SKM-1 (cell line): Measurements from ENCODE around the gene CUL4A.
A peak's percentile ranks its signal among the peaks of the same experiment; 100 is the strongest.

Experiments
- DNase-seq: peaks from one replicate; lab custom pipeline; 2025; ENCODE audit not compliant: unreplicated experiment; lab: John Stamatoyannopoulos, UW

Gene CUL4A

GRCh38 chr13:113207890-113208420 is 1.5 kb upstream of the CUL4A start:
- no peak for DNase-seq

GRCh38 chr13:113208421-113209335 is 735 bp upstream of the CUL4A start, which contains the start of gene PCID2:
Gene PCID2, minus strand, starts transcription at chr13:113208669. Its CDS starts 35 bp downstream, at chr13:113208634.
- DNase-seq: peak; percentile 60

GRCh38 chr13:113209759-113210421 is 477 bp downstream of the CUL4A start:
- no peak for DNase-seq

GRCh38 chr13:113210833-113211232 is 1.4 kb downstream of the CUL4A start:
- no peak for DNase-seq

GRCh38 chr13:113211774-113212173 is 2.4 kb downstream of the CUL4A start:
- no peak for DNase-seq

- no peak for DNase-seq
These were observed 7.0 kb downstream of the CUL4A start for GRCh38 chr13:113216254-113217048.

- no peak for DNase-seq
These were observed 9.2 kb downstream of the CUL4A start for GRCh38 chr13:113218586-113218985.

- no peak for DNase-seq
These were observed 10.0 kb downstream of the CUL4A start for GRCh38 chr13:113219256-113219940.

- no peak for DNase-seq
These were observed 10.8 kb downstream of the CUL4A start for GRCh38 chr13:113220141-113220598.

GRCh38 chr13:113220877-113221276 is 11.5 kb downstream of the CUL4A start:
- no peak for DNase-seq

GRCh38 chr13:113223070-113223469 is 13.7 kb downstream of the CUL4A start:
- no peak for DNase-seq

GRCh38 chr13:113224486-113224885 is 15.1 kb downstream of the CUL4A start:
- DNase-seq: no peak

GRCh38 chr13:113225515-113225914 is 16.1 kb downstream of the CUL4A start:
- no peak for DNase-seq

- DNase-seq: no peak
These were observed 17.5 kb downstream of the CUL4A start for GRCh38 chr13:113226873-113227450.

- DNase-seq: no peak
These were observed 19.7 kb downstream of the CUL4A start for GRCh38 chr13:113229161-113229560.

- no peak for DNase-seq
These were observed 20.4 kb downstream of the CUL4A start for GRCh38 chr13:113229791-113230190.

- no peak for DNase-seq
These were observed 22.1 kb downstream of the CUL4A start for GRCh38 chr13:113231306-113232207.

- no peak for DNase-seq
These were observed 23.0 kb downstream of the CUL4A start for GRCh38 chr13:113232208-113233003.
